Heart right ventricle (tissue), 16 donors: ENCODE results near the gene DCN. TPM values are rescaled to one million over a fixed set of nuclear protein-coding genes. Genes with fewer than 3 reads are reported as not detected.
A peak's percentile ranks its signal among the peaks of the same experiment; 100 is the strongest.

Experiments used
- ATAC-seq, 8 donors: fragments of 200-7000 bp; cut with Tn5 transposase; one replicate each; pipeline ENCODE4 v1.9.1; 2020; ENCODE audit warnings: mild to moderate bottlenecking in 8 of 8, moderate library complexity in 8 of 8, moderate number of reproducible peaks in 1 of 8
- DNase-seq, 2 donors: peaks; one replicate each; pipeline ENCODE4 v3.0.0-alpha.2; 2020
- H3K27ac ChIP-seq, 10 donors: fragments of 200-600 bp; sonication (generic) in 2 of 10; one replicate each; pipeline versions ENCODE4 v1.5.0 to v1.8.0; 2020 to 2022; ENCODE audit warnings: mild to moderate bottlenecking in 3 of 10
- H3K27me3 ChIP-seq, 7 donors: fragments of 200-600 bp; one replicate each; pipeline ENCODE4 v1.8.0; 2021 to 2022; ENCODE audit warnings: mild to moderate bottlenecking in 2 of 7
- H3K36me3 ChIP-seq, 9 donors: fragments of 200-600 bp; sonication (generic) in 1 of 9; one replicate each; pipeline versions ENCODE4 v1.5.0 to v1.8.0; 2020 to 2022; ENCODE audit warnings: mild to moderate bottlenecking in 2 of 9
- H3K4me1 ChIP-seq, 9 donors: fragments of 200-600 bp; sonication (generic) in 1 of 9; one replicate each; pipeline versions ENCODE4 v1.5.0 to v1.8.0; 2020 to 2022; ENCODE audit warnings: mild to moderate bottlenecking in 4 of 9
- H3K4me3 ChIP-seq, 10 donors: fragments of 200-600 bp; sonication (generic) in 2 of 10; one replicate each; pipeline versions ENCODE4 v1.5.0 to v1.8.0; 2020 to 2022; ENCODE audit warnings: mild to moderate bottlenecking in 7 of 10, moderate library complexity in 2 of 10
- H3K9me3 ChIP-seq, 11 donors: fragments of 200-600 bp in 10 of 11; sonication (generic) in 2 of 11; one replicate each; pipeline versions ENCODE4 v1.5.0 to v1.8.0; 2013 to 2022; ENCODE audit warnings: mild to moderate bottlenecking in 2 of 11, control low read depth in 1 of 11, moderate library complexity in 1 of 11
- WGBS, 2 donors: extraction: QIAGEN DNeasy Blood & Tissue Kit; methylation state at CpG; one replicate each; pipeline ENCODE4 v1.1.7; 2013; ENCODE audit warnings: inconsistent platforms in 1 of 2; 5-methylcytosine and 5-hydroxymethylcytosine counted together
- intact Hi-C, 10 donors: fragments of 100-400 bp; cut with DNase I; formaldehyde crosslinking; loops; one replicate each; pipeline versions ENCODE4 v1.11.1 to v1.14.2; 2022
- polyA plus RNA-seq, 2 donors: library from polyadenylated mRNA; stranded (reverse); fragments of 200-250 nt; gene quantifications; one replicate each; pipeline ENCODE4 v1.2.3, GENCODE V29; 2013
- total RNA-seq, 10 donors: library from RNA; stranded (reverse); fragmentation: NEBNext Ultra II Directional in 3 of 10; extraction: Animal tissue kit (Norgen Biotek cat#: 25700) in 3 of 10; gene quantifications; one replicate each; pipeline versions ENCODE4 v1.2.1 to v1.2.4, GENCODE V29; 2021 to 2023
- TF ChIP-seq, protein P1 (sequence below), 9 donors: fragments of 200-600 bp; sonication (generic) in 2 of 9; IDR thresholded peaks; one replicate each; pipeline versions ENCODE4 v1.5.0 to v1.8.0; 2021 to 2022; ENCODE audit warnings: antibody characterized with exemption in 9 of 9, mild to moderate bottlenecking in 5 of 9, moderate library complexity in 1 of 9
- donor health status: Arrhythmogenic right ventricular cardiomyopathy.
- donor health status: ischemic (EF 13 %, LVEDD 7.1; RV severe dilation, severe dysfunction).
- donor health status: healthy with polysubstance abuse.
- donor health status: DM: no; HTN: yes; CAD: no.
- donor health status: DM: no; HTN: no; CAD: no.
- donor health status: ischemic (EF 25% LVEDD 6.9; RV normal size, moderate dysfunction).
- donor health status: ischemic (EF 25% LVEDD 5.7; RV mildly dilated, moderate dysfunction).
- donor health status: healthy.
- donor health status: DM: yes; HTN: yes; CAD: no.
- donor health status: Ischemic cardiomyopathy.
- donor health status: ischemic (EF 35%, LVEDD 5.7; RV mildly dilated, moderate dysfunction).
- donor health status: nonischemic (EF 11% LVEDD 7.7; RV severe dilation, severe dysfunction).
- donor health status: DM: yes; HTN: yes; CAD: no.
- donor health status: PGD.
- donor health status: ischemic (EF 29% LVEDD 5.4; RV normal size, mild dysfunction).
- donor health status: nonischemic (EF 23%, LVEDD 6.1; RV moderate dilation, normal function).

The DCN gene
- total and polyA plus RNA-seq, 12 donors: 286 to 1,072 (median 557) TPM

GRCh38 chr12:91163116-91163515, 19.5 kb downstream of the DCN start:
- Histone ChIP-seq H3K9me3 (peaks cover 0 to 10% (median 0%) of the 10 kb centered on the region in 11 donors), H3K4me3 (no peak overlapping the region), H3K27me3 (no peaks in the 10 kb centered on the region), H3K4me1 (no peaks in the 10 kb centered on the region), H3K36me3 (peaks cover 0 to 34% (median 5%) of the 10 kb centered on the region in 9 donors), H3K27ac (no peak overlapping the region)
- ATAC-seq (no peak), DNase-seq (no peak)
- intact Hi-C loops: no loop called here
- TF ChIP-seq, protein P1, sequence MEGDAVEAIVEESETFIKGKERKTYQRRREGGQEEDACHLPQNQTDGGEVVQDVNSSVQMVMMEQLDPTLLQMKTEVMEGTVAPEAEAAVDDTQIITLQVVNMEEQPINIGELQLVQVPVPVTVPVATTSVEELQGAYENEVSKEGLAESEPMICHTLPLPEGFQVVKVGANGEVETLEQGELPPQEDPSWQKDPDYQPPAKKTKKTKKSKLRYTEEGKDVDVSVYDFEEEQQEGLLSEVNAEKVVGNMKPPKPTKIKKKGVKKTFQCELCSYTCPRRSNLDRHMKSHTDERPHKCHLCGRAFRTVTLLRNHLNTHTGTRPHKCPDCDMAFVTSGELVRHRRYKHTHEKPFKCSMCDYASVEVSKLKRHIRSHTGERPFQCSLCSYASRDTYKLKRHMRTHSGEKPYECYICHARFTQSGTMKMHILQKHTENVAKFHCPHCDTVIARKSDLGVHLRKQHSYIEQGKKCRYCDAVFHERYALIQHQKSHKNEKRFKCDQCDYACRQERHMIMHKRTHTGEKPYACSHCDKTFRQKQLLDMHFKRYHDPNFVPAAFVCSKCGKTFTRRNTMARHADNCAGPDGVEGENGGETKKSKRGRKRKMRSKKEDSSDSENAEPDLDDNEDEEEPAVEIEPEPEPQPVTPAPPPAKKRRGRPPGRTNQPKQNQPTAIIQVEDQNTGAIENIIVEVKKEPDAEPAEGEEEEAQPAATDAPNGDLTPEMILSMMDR (IDR thresholded peaks at IDR 0.05): no peak

DNA sequence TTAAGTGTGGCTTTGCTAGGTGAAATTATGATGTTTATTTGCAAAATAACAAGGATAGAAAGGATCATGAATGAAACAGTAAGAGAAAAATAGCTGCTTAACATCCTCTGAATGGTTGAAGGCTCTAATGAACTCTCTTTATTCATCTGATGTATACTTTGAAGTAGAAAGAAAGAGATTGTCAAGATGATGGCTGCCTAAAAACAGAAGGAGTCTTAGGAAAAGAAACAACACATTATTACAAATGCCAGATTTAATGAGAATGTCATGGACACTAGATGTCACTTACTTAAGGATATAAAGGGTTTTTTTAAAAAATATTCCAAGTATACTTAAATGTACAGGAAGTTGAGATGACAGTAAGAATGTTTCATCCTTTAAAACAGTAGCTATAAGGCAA, 21.6 kb downstream of the DCN start:
- Histone ChIP-seq H3K9me3 (peaks cover 0 to 2% (median 0%) of the 10 kb centered on the region in 11 donors), H3K27ac (peak overlapping the region in 1 of 10 donors; percentile 32), H3K4me1 (peaks cover 0 to 1% (median 0%) of the 10 kb centered on the region in 9 donors), H3K4me3 (no peak overlapping the region), H3K27me3 (no peaks in the 10 kb centered on the region), H3K36me3 (peaks cover 0 to 44% (median 9%) of the 10 kb centered on the region in 9 donors)
- TF ChIP-seq, protein P1 (IDR thresholded peaks at IDR 0.05): no peak
- DNase-seq (no peak), ATAC-seq (no peak)
- intact Hi-C loops: no loop called here

DNA sequence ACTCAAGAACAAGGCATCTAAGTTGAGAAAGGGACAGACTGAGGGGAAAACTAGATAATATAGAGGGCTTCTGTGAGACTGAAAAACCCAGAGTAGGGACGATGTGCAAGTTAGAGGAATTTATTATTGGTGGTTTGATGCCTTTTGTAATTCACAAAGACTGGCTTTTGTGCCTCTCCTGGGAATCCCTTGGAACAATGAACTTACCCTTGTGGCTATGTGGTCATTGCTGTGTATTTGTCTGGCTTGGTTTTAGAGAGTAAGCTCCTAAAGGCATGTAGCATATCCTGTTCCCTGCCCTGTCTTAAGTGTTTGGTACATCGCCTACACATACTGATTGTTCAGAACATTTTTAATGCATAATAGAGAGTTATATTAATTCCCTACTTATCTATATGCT, 26.6 kb downstream of the DCN start:
- intact Hi-C loops: no loop called here
- H3K9me3 ChIP-seq: peaks cover 0 to 2% (median 0%) of the 10 kb centered on the region in 11 donors
- ATAC-seq: no peak
- no peak overlapping the region for H3K4me3 ChIP-seq
- peaks cover 0 to 4% (median 0%) of the 10 kb centered on the region in 9 donors for H3K4me1 ChIP-seq
- no peaks in the 10 kb centered on the region for H3K27me3 ChIP-seq
- peaks cover 0 to 76% (median 9%) of the 10 kb centered on the region in 9 donors for H3K36me3 ChIP-seq
- 58 to 60% methylated on average over 2 of the region's 2 CpGs for WGBS, 2 donors
- TF ChIP-seq, protein P1 (IDR thresholded peaks at IDR 0.05): no peak
- H3K27ac ChIP-seq: peak overlapping the region in 1 of 10 donors; percentile 9
- no peak for DNase-seq

DNA sequence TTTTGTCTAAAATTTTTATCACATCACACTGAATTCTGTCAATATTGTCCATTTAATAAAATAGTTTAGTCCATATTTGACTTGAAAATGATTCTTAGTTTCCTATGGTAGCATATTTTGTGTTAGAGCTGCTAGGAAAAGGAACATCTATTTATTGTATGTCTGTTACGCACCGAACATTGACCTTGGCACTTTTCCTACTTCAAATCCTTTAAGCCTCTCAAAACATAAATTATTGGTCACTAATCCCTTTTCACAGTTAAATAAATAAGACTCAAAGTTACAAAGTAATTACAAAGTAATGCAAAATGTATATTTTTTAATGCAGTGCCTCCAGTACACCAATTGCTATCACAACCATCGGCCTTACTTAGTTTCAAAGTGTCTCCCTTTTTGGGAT, 28.5 kb downstream of the DCN start:
- Histone ChIP-seq H3K4me3 (no peak overlapping the region), H3K4me1 (peaks cover 0 to 4% (median 0%) of the 10 kb centered on the region in 9 donors), H3K9me3 (peaks cover 0 to 7% (median 0%) of the 10 kb centered on the region in 11 donors), H3K36me3 (peaks cover 0 to 92% (median 13%) of the 10 kb centered on the region in 9 donors), H3K27ac (no peak overlapping the region), H3K27me3 (no peaks in the 10 kb centered on the region)
- no peak for DNase-seq
- WGBS, 2 donors: 84 to 91% methylated on average over 3 of the region's 3 CpGs
- ATAC-seq: no peak
- TF ChIP-seq, protein P1 (IDR thresholded peaks at IDR 0.05): no peak
- intact Hi-C loops: no loop called here
